Measurements from ENCODE around the gene TREML2. TPM values are rescaled to one million over a fixed set of nuclear protein-coding genes. Genes with fewer than 3 reads are reported as not detected.

TREML2 gene
- total and polyA plus RNA-seq, 8 donors: 0.16 to 3.2 (median 0.27) TPM

GRCh38 chr6:41171908-41172307 is 29.0 kb downstream of the TREML2 start:
- ATAC-seq (no peak), DNase-seq (no peak)
- Histone ChIP-seq H3K27ac (no peak overlapping the region), H3K4me1 (no peaks in the 10 kb centered on the region), H3K36me3 (no peaks in the 10 kb centered on the region), H3K9me3 (no peaks in the 10 kb centered on the region), H3K27me3 (peaks cover 0 to 10% of the 10 kb centered on the region in 2 donors), H3K4me3 (no peak overlapping the region)
- intact Hi-C loops (cut with DNase I): no loop called here
- no peak for TF ChIP-seq CTCF (IDR thresholded peaks at IDR 0.05)

GRCh38 chr6:41170547-41171160 is 30.3 kb downstream of the TREML2 start:
- Histone ChIP-seq H3K27ac (no peak overlapping the region), H3K27me3 (peaks cover 0 to 7% of the 10 kb centered on the region in 2 donors), H3K4me1 (no peaks in the 10 kb centered on the region), H3K36me3 (no peaks in the 10 kb centered on the region), H3K9me3 (no peaks in the 10 kb centered on the region), H3K4me3 (no peak overlapping the region)
- no peak for DNase-seq
- TF ChIP-seq CTCF (IDR thresholded peaks at IDR 0.05): no peak
- intact Hi-C loops (cut with DNase I): no loop called here
- ATAC-seq: no peak

- H3K4me3 ChIP-seq: no peak overlapping the region
- no peaks in the 10 kb centered on the region for H3K9me3 ChIP-seq
- H3K27ac ChIP-seq: no peak overlapping the region
- intact Hi-C loops (cut with DNase I): no loop called here
- H3K27me3 ChIP-seq: no peaks in the 10 kb centered on the region
- ATAC-seq: peak; percentile 67
- DNase-seq: peak in 1 of 4 donors; percentile 15
- no peaks in the 10 kb centered on the region for H3K36me3 ChIP-seq
- H3K4me1 ChIP-seq: peaks cover 0 to 4% of the 10 kb centered on the region in 2 donors
- TF ChIP-seq CTCF (IDR thresholded peaks at IDR 0.05): no peak
Measured at GRCh38 chr6:41167173-41167963, 33.6 kb downstream of the TREML2 start.

GRCh38 chr6:41164551-41165120 is 36.3 kb downstream of the TREML2 start:
- Histone ChIP-seq H3K27ac (no peak overlapping the region), H3K4me3 (no peak overlapping the region), H3K36me3 (no peaks in the 10 kb centered on the region), H3K27me3 (no peaks in the 10 kb centered on the region), H3K9me3 (no peaks in the 10 kb centered on the region), H3K4me1 (peaks cover 0 to 8% of the 10 kb centered on the region in 2 donors)
- intact Hi-C loops (cut with DNase I): no loop called here
- TF ChIP-seq CTCF (IDR thresholded peaks at IDR 0.05): no peak
- DNase-seq (no peak), ATAC-seq (no peak)

- Histone ChIP-seq H3K4me1 (peaks cover 0 to 8% of the 10 kb centered on the region in 2 donors), H3K9me3 (no peaks in the 10 kb centered on the region), H3K27ac (no peak overlapping the region), H3K36me3 (no peaks in the 10 kb centered on the region), H3K4me3 (no peak overlapping the region), H3K27me3 (peaks cover 0 to 8% of the 10 kb centered on the region in 2 donors)
- DNase-seq: no peak
- intact Hi-C loops (cut with DNase I): no loop called here
- ATAC-seq: no peak
- no peak for TF ChIP-seq CTCF (IDR thresholded peaks at IDR 0.05)
Measured at GRCh38 chr6:41163419-41163717, 37.6 kb downstream of the TREML2 start.
